Endodermal cell (in vitro differentiated cells): ENCODE results near the gene MX1. TPM values are rescaled to one million over a fixed set of nuclear protein-coding genes. Genes with fewer than 3 reads are reported as not detected.

Source experiments
- DNase-seq: peaks from one replicate; pipeline ENCODE4 v3.0.0-alpha.2; 2017
- H3K27ac ChIP-seq: 2 replicates; pipeline ENCODE4 v1.5.1; 2013; ENCODE audit warnings: mild to moderate bottlenecking, low read depth, low read length, moderate library complexity
- H3K27me3 ChIP-seq: 2 replicates; pipeline ENCODE4 v1.6.1; 2013; ENCODE audit warnings: mild to moderate bottlenecking, low read length, moderate library complexity; ENCODE audit not compliant: insufficient read depth, control insufficient read depth, poor library complexity, severe bottlenecking
- H3K36me3 ChIP-seq: 2 replicates; pipeline ENCODE4 v1.7.0; 2013; ENCODE audit warnings: mild to moderate bottlenecking, low read length, moderate library complexity; ENCODE audit not compliant: control insufficient read depth, insufficient read depth
- H3K4me1 ChIP-seq: one replicate; pipeline ENCODE4 v1.7.0; 2013; ENCODE audit warnings: low read length; ENCODE audit not compliant: control insufficient read depth, insufficient read depth
- H3K4me3 ChIP-seq: 2 replicates; pipeline ENCODE4 v1.5.1; 2013; ENCODE audit warnings: mild to moderate bottlenecking, low read length, moderate library complexity
- H3K9ac ChIP-seq: 2 replicates; pipeline ENCODE4 v1.6.1; 2013; ENCODE audit warnings: mild to moderate bottlenecking, low read length, moderate library complexity; ENCODE audit not compliant: poor library complexity, severe bottlenecking; ENCODE audit errors: extremely low read depth
- H3K9me3 ChIP-seq: 2 replicates; pipeline ENCODE4 v1.6.1; 2013; ENCODE audit warnings: mild to moderate bottlenecking, low read length, moderate library complexity; ENCODE audit not compliant: control insufficient read depth
- H3K27ac Mint-ChIP-seq: 2 replicates; pipeline ENCODE4 v1.8.0; 2020; ENCODE audit warnings: mixed read lengths
- H3K27me3 Mint-ChIP-seq: 2 replicates; pipeline ENCODE4 v1.8.0; 2021; ENCODE audit warnings: mild to moderate bottlenecking, mixed read lengths; ENCODE audit not compliant: insufficient read depth
- H3K36me3 Mint-ChIP-seq: 2 replicates; pipeline ENCODE4 v1.8.0; 2020; ENCODE audit warnings: low read depth, mixed read lengths
- H3K4me1 Mint-ChIP-seq: 2 replicates; pipeline ENCODE4 v1.8.0; 2020; ENCODE audit warnings: mixed read lengths
- H3K4me3 Mint-ChIP-seq: 2 replicates; pipeline ENCODE4 v1.8.0; 2020; ENCODE audit warnings: mild to moderate bottlenecking, moderate library complexity, mixed read lengths
- H3K9me3 Mint-ChIP-seq: 2 replicates; pipeline ENCODE4 v1.8.0; 2020; ENCODE audit warnings: mild to moderate bottlenecking, mixed read lengths
- CTCF ChIP-seq: fragments of 200-600 bp; sonication (generic); conservative IDR thresholded peaks from 2 replicates; pipeline ENCODE4 v1.5.0; 2021; ENCODE audit warnings: antibody characterized with exemption, mild to moderate bottlenecking
- WGBS, 2 experiments: methylation state at CpG; one replicate each; pipeline versions ENCODE4 v1.1.5 to v1.1.7; 2013; ENCODE audit warnings: missing lambda C conversion rate in 2 of 2, mixed read lengths in 1 of 2; ENCODE audit not compliant: insufficient coverage in 1 of 2, insufficient read length in 1 of 2; 5-methylcytosine and 5-hydroxymethylcytosine counted together
- total RNA-seq, 2 donors: library from RNA; stranded (reverse); fragmentation: NEBNext Ultra II Directional in 1 of 2; extraction: Animal tissue kit (Norgen Biotek cat#: 25700) in 1 of 2; gene quantifications; 2 replicates in 1 of 2; 3 replicates in 1 of 2; pipeline ENCODE4 v1.2.1, GENCODE V29; 2021

Gene MX1
- total RNA-seq, 2 donors from 2014 or later: 0.42 to 0.84 TPM

- no peak overlapping the region for H3K27ac ChIP-seq
- no peaks in the 10 kb centered on the region for H3K9me3 Mint-ChIP-seq
Measured at GRCh38 chr21:41487082-41487481, 61.0 kb downstream of the MX1 start.

GRCh38 chr21:41488080-41488479 is 62.0 kb downstream of the MX1 start:
- Mint-ChIP-seq H3K9me3 (no peaks in the 10 kb centered on the region), H3K27me3 (no peaks in the 10 kb centered on the region), H3K36me3 (peaks cover 18% of the 10 kb centered on the region), H3K4me3 (no peak overlapping the region), H3K4me1 (no peaks in the 10 kb centered on the region), H3K27ac (no peak overlapping the region)
- H3K9me3 ChIP-seq: no peaks in the 10 kb centered on the region
- H3K9ac ChIP-seq: no peak overlapping the region
- DNase-seq: no peak
- no peak overlapping the region for H3K4me3 ChIP-seq
- TF ChIP-seq CTCF: no peak
- H3K36me3 ChIP-seq: no peaks in the 10 kb centered on the region
- no peaks in the 10 kb centered on the region for H3K4me1 ChIP-seq
- WGBS, 2 experiments: 93% methylated on average over 13 to 14 of the region's 14 CpGs
- no peak overlapping the region for H3K27ac ChIP-seq
- no peaks in the 10 kb centered on the region for H3K27me3 ChIP-seq

More at GRCh38 chr21:41487082-41487481, 61.0 kb downstream of the MX1 start:
- Histone ChIP-seq H3K36me3 (no peaks in the 10 kb centered on the region), H3K4me1 (no peaks in the 10 kb centered on the region), H3K9me3 (no peaks in the 10 kb centered on the region), H3K9ac (no peak overlapping the region), H3K4me3 (no peak overlapping the region), H3K27me3 (no peaks in the 10 kb centered on the region)
- Mint-ChIP-seq H3K4me1 (no peaks in the 10 kb centered on the region), H3K27me3 (no peaks in the 10 kb centered on the region), H3K4me3 (no peak overlapping the region), H3K27ac (no peak overlapping the region), H3K36me3 (peaks cover 18% of the 10 kb centered on the region)
- no peak for TF ChIP-seq CTCF
- no peak for DNase-seq
- WGBS, 2 experiments: 92 to 100% methylated on average over 3 to 6 of the region's 6 CpGs

- WGBS, 2 experiments: 84% methylated on average over 6 of the region's 7 CpGs
- no peaks in the 10 kb centered on the region for H3K4me1 ChIP-seq
Measured at GRCh38 chr21:41489329-41489728, 63.3 kb downstream of the MX1 start.

More at GRCh38 chr21:41489329-41489728, 63.3 kb downstream of the MX1 start:
- Histone ChIP-seq H3K27ac (no peak overlapping the region), H3K9me3 (no peaks in the 10 kb centered on the region), H3K9ac (no peak overlapping the region), H3K36me3 (no peaks in the 10 kb centered on the region), H3K27me3 (no peaks in the 10 kb centered on the region), H3K4me3 (no peak overlapping the region)
- Mint-ChIP-seq H3K27me3 (no peaks in the 10 kb centered on the region), H3K36me3 (peaks cover 21% of the 10 kb centered on the region), H3K4me1 (no peaks in the 10 kb centered on the region), H3K9me3 (no peaks in the 10 kb centered on the region), H3K4me3 (no peak overlapping the region), H3K27ac (no peak overlapping the region)
- DNase-seq: no peak
- TF ChIP-seq CTCF: no peak
